SHP77 treated with DMSO at 0.1 percent for 48 hours (cell line): ENCODE data around the gene MON2.
"Not testable (repeated sequence)": the region's sequence is repeated elsewhere in the genome, so short reads cannot be mapped to it uniquely, and the experiment has no call there.

Source experiments
- DNase-seq: peaks from one replicate; lab custom pipeline; 2025; lab: John Stamatoyannopoulos, UW

The MON2 gene

DNA sequence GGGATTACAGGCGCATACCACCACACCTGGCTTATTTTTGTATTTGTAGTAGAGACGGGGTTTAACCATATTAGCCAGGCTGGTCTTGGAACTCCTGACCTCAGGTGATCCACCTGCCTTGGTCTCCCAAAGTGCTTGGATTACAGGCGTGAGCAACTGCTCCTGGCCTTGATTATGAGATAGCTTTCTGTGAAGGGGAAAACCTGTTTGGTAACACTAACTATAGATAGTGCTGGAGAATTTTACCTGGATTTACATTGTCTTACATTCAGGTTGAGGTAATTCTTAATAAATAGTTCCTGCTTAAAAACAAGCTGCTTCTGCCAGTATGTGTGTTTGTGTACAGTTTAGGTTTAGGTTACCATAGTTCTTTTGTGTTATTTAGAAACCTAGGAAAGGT is 77.1 kb downstream of the MON2 start:
- no peak for DNase-seq

DNA sequence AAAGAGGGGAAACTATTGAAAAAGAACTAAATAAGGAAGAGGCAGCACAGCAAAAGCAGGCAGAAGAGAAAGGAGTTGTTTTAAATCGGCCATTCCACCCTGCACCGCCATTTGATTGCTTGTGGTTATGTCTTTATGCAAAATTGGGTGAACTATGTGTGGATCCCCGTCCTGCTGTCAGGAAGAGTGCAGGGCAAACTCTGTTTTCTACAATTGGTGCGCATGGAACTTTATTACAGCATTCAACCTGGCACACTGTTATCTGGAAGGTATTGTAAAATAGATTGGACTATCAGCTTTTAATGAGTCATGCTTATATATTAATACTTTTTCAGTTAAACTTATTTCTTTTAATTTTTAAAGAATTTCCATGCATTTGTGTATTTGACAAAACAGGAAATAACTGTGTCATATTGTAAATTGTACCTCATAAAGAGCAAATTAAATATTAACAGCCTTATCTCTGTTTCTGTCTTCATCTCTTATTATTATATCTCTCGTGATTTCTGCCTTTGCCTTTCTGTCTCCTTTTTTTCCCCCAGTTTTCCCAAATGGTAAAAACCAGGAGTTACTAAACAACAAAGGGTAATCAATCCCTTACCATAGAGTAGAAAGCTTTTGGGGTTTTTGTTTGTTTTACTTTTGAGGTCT is 86.4 kb downstream of the MON2 start:
- DNase-seq = no peak

DNA sequence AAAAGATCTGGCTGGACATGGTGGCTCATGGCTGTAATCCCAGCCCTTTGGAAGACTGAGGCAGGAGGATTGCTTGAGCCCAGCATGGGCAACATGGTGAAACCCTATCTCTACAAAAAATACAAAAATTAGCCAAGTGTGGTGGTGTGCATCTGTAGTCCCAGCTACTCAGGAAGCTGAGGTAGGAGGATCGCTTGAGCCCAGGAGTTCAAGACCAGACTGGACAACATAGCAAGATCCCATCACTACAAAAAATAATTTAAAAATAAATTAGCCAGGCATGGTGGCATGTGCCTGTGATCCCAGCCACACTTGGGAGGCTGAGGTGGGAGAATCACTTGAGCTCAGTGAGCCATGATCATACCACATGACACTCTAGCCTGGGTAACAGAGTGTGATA is 92.7 kb downstream of the MON2 start:
- DNase-seq = not testable (repeated sequence)

DNA sequence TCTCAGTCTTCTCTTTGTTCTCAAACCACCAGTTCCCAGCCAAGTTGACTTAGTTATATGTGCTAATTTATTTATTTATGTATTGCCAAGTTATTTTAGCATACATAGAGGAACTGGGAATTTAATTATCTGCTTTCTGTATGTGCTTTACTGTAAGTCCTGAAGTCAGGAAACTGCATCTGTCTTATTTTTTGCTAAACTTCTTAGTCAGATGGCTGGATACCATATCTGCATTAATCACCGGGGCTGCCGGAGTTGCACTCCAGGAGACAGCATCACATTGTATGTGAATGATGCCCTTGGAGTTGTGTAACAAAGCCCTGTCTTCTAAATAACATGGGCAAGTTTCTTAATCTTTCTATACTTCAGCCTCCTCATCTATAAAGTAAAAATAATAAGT is 96.2 kb downstream of the MON2 start:
- DNase-seq = no peak

DNA sequence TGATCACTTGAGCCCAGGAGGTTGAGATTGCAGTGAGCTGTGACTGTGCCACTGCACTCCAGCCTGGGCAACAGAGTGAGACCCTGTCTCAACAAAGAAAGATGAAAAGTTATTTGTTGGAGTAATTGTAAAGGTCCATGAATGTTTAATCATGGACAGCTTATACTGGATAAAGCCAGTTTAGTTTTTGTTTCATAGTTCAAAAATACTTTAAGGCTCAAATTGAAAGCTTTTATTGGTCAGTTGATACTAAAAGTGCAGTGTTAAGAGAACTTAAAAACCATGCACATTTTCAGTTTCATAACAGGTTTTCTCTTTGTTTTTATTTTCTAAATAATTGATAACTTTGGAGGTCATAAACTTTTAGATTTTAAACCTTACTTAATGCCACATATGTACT is 108.4 kb downstream of the MON2 start:
- no peak for DNase-seq

DNA sequence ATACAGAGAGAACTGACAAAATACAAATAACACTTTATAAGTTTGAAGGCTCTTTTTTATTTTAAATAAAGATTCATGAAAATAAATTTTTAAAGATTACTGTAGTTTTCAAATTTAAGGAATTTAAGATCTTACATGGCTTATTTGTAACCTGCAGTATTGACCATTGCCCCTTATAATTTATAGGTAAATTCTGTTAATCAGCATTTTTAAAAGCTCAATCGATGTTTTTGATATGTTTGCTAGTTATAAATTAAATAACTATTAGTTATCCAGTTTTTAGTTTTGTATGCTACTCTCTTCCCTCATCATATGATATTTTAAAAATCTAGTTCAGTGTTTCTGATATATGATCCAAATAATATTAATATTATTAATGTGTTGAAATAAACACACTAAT is 109.9 kb downstream of the MON2 start:
- no peak for DNase-seq

DNA sequence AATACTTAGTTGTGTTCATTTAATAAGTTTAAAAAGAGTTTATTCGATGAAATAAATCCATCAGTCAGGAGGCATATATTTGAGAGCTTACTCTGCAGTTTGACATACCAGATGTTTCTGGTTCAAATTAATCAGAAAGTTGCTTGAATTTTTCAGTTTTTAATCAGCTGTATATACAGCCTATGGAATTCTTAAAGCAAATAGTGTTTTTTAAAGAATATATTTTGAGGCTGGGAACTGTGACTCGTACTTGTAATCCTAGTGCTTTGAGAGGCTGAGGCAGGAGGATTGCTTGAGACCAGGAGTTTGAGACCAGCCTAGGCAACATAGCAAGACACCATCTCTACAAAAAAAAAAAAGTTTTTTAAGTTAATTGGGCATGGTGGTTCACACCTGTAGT is 112.1 kb downstream of the MON2 start:
- no peak for DNase-seq

DNA sequence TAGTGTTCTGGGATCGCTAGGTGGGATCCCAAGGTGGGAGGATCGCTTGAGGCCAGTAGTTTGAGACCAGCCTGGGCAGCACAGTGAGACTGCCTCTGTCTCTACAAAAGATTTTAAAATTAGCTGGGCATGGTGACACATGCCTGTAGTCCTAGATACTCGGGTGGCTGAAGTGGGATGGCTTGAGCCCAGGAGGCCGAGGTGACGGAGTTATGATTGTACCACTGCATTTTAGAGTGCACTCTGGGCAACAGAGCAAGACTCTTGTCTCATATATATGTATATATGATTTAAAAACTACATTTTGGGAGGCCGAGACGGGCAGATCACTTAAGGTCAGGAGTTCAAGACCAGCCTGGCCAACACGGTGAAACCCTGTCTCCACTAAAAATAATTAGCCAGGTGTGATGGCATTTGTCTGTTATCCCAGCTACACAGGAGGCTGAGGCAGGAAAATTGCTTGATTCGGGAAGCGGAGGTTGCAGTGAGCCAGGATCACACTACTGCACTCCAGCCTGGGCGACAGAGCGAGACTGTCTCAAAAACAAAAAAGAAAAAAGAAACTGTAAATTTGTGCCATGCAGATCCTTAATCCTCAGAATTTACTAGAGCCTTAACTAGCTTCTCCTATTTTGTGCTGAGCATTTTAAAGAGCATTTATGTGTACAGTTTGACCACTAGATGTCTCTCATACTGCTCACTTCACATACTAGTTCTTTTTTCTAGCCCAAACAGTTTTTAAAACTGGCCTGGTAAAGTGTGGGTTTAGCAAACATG is 114.8 kb downstream of the MON2 start:
- DNase-seq = peak; percentile 13

DNA sequence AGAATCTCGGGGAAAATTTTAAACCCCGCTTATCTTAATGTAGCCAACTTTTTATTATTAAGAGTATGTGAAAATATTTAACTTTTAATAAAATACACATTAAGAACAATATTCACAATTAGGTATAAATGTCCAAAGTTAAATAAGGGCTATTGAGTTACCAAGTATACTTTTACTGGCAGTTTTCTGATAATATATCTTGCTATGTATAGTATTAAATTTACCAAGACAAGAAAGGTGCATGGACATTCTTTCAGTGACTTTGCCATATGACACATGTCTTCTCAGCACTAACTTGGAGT is 115.4 kb downstream of the MON2 start:
- DNase-seq = no peak

DNA sequence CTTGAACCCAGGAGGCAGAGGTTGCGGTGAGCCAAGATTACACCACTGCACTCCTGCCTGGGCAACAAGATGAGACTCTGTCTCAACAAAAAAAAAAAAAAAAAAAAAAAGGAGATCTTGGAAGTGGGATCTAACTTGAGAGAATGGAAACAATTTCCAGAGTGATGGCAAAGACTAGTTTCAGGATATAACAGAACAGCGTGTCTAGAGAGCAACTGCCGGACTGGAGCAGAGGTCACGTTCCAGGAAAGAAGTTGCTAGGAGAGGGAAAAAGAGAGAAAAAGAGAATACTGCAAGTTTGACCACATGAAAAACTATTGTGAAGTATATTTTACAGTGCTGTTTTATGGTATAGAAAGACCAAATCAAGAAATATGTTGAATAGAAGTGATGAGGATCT is 118.0 kb downstream of the MON2 start:
- no peak for DNase-seq

DNA sequence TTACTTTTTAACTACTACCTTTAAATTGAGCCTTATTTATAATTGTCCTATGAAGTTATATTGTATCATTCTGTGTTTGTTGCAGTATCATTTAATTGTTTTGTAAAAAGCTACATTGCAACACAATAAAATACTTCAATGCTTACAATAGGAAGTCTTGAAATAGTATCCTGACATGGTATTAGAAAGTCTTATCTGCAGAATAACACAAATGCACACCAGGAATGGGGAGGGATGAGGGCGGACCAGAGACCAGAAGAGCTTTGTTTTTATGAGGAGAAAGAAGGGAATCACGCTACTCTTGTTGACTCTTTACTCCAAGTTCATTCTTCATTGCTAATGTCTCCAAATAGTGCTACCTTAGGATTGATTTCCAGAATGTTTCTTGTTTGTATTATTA is 120.2 kb downstream of the MON2 start:
- no peak for DNase-seq

DNA sequence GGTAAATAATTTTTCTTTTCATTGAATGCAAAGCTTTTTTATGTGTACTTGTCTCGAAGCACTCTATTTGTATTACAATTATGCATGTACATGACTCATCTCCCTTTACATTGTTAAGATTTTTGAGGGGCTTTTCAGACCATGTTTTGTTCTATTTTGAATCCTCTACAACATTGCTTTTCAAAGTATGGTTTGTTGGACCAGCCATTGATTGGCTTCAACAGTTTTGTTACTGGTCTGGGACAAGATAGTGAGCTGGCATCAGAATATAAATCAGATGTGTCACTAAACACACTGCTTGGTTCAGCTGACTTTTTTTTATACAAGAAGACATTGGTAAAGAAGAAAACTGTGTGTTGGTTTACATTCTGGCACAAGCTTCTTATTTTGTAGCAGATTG is 122.3 kb downstream of the MON2 start:
- no peak for DNase-seq

DNA sequence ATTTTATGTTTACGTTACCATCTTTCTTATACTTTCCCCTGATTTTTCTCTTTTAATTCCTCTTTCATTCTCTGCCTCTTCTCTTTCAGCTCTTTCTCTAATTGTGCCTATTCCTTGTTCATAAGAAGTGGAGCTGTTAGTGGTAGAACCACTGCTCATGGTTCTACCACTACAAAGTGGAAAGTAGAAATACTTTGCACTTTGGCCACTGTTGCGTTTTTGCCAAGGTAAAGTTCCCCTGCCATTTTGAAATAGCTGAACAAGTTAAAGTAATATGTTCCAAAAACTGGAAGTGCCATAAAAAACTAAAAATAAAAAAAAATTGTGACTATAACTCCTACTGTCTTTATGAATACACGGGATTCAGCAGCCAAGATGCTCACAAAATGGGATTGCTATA is 130.6 kb downstream of the MON2 start:
- DNase-seq = no peak

DNA sequence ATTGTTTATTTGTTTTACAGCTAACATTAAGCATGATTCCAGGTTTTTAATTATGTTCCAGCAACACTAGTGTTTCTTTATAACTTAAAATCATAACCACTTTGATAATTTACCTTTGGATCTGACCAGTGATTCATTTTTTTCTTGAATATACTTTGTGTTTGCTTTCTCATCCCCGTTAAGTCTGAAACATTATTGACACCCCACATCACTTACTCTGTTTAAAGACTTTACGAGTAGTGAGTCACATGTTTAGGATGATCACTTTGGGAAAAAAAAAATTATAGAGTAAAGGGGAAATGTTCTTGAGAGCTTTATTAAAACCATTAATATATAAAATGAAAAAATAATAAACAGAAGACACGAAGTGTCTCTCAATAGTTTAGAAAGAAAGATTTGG is 132.2 kb downstream of the MON2 start:
- no peak for DNase-seq

DNA sequence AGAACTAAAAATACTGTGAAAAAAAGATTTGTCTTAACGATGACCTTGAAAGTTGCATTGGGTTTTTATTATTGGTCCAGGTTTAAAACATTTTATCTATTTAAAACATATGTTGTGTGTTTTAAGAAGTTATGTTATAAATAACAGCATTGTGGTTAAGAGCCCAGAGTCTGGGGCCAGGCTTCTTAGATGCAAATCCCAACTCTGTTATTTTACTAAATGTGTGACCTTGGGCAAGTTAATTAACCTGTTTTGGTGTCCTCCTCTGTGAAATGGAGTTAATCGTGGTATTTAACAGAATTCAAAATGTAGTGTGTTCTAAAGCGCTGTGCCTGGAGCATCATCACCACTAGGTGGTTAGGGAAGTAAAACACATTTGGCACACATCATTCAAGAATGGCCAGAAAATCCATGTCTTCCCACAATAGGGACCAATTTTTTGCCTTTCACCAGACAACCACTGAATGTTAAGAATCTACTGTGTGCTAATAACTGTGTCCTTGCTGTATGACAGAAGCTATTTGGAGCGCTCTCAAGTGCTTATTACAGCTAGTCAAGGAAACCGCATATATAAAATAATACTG is 133.3 kb downstream of the MON2 start:
- DNase-seq = no peak

DNA sequence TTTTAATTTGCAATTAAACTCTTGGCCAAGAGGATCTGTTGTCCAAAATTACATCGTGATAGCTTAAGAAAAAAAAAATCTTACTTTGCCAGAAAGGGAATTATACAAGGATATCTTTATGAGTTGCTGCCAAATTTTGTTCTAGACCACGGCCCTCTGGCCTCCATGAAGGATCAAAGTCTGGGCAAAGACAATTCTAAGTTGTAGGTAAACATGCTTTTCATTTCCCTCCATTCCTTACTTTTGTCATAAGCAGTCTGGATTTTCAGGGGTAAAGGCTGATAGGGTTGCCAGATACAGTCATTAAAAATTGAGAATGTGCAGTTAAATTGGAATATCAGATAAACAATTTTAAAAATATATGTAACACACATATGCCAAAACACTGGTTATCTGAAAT is 135.1 kb downstream of the MON2 start:
- no peak for DNase-seq

DNA sequence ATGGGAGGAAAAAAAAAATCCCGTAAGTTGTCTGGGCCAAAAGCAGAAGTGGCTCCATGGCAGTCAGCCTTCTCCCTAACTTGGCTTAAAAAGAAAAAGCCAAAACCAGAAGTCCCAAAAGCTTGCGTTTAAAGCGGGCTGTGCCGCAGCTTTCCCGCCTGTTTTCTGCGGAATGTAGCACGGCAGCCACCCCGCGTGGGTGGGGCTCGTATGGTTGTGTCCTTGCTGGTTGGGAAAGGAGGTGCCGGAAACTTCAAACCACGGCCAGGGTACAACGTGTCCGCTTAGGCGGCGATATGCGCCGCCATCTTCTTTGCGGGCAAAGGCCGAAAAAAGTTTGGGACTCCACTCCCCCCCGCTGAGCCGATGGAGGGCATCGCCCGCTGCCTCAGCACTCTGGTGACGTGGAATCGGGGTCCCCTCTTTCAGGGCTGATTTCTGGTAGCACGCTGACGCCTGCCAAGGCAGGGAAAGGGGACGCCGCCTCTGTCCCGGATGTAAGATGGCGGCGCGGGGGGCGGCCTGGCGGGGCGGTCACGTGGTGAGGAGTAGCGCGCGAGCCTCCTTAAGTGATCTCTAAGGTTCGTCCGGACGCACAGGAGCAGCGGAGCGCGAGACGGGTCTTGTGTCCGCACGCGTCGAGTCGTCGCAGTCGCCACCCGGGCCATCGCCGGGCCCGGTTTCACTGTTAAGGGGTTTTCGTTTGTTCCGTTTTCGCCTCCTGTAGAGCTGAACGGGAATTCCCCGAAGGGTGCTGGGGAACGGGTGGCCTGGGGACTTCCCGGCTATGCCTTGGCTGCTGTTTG is 135.8 kb downstream of the MON2 start:
- peak; percentile 86 for DNase-seq

DNA sequence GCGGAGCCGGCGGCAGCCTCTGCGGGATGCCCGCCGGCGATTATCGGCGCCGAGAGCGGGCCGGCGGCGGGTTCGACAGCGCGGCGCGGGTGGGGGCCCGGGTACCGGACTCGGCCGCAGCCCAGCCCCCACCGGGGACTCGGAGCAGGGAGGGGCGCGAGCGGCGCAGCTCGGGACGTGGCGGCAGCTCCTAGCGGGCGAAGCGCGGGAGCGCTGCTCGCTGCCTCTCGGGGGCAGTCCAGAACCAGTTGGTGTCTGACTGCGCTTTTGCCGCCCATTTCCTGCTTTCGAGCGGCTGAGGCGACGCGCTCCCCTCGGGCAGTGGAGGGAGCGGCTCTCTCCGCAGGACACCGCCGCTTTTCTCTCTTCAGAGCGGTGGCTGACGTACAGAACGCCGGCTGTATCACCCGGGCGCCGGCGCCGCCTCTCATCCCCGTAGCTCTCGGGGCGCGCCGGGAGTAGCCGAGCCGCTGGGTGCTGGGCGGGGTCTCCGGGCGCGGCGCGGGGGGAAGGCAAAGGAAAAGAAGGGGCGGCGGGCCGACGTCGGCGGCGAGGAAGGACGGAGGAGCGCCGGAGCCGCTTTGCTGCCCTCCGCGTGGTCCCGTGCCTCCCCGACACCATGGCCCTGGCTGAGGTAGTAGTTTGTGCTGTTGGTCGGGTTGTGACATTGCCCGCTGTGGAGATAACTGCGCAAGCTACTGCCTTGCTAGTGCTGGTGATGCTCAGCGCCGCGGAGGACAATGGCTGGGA is 136.6 kb downstream of the MON2 start:
- peak; percentile 42 for DNase-seq

DNA sequence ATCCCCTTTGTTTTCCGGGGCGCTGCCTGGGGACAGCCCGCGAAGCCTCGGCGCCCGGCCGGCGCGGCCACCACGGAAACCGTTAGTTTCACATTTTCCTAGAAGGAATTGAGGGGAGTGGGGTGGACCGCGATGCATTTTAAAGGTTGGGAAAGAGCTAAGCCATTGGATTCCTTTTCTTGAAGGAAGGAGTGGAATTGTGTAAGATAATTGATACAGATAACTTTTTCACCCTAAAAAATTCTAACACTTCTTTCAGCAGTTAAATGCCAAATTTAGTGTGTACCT is 137.1 kb downstream of the MON2 start:
- DNase-seq = no peak

DNA sequence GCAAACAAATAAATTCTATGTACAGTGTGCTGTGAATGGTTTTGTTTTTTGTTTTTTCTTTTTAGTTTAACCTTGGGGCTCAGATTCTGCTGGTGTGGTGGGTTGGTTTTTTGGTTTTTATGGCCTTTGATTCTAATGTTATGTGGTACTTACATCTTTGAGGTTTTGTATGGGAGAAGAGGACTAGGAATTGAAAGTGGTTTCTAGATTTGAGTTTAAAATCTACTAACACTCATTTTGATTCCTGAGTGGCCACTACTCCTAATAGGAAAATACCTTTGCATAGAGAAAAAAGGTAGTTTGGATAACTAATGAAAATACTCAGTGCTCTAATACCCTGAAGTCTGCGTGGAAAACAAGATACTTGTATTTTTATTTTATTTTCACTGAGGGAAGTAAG is 137.7 kb downstream of the MON2 start:
- DNase-seq = no peak

DNA sequence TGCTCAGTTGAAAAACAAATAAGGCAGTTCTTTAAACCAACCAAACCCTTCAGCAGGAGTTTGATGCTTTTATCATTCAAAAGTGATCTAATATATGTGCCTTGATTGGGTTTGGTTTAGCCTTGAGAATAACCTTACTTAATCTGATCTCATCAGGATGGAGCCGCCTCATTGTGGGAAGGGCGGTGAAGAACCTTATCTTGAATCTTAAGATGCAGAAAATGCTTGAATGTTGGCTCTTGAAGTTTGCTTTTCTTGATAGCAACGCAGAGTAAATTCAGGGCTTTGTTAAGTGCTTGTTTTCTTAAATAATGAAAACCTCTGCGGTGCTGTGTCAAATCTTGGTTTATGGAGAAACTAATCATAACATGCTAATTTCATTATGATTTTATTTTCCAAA is 138.2 kb downstream of the MON2 start:
- no peak for DNase-seq

DNA sequence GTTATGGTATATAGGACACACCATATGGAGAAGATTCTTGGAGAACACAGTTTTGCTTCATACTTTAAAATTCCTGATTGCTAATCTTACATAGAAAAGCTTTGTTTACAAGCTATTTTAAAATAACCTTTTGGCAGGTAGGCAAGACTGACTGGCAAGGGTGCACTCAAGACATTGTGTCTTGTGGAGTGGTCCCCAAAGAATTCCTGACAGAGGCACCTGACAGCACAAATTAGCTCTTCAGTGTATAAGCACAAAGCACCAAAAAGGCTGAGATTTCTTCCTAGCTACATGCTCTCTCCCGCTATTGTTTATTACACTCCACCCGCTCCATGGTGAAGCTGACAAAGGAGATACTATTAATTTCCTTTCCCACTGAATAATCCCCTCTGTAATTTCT is 139.4 kb downstream of the MON2 start:
- DNase-seq = no peak

DNA sequence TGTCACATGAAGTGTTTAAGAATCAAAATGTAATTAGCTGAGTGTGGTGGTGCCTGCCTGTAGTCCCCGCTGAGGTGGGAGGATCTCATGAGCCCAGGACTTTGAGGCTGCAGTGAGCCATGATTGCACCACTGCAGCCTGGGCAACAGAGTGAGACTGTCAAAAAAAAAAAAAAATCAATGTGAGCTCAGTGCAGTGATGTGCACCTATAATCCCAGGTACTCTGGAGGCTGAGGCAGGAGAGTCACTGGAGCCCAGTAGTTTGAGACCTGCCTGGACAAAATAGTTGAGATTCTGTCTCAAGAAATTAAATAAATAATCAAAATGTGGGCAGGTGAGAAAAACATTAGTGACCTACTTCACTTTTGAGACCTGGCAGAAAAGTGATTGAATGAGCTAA is 140.0 kb downstream of the MON2 start:
- no peak for DNase-seq
